Heart right ventricle (tissue), 16 donors: Measurements from ENCODE around the gene ZBTB9. TPM values are rescaled to one million over a fixed set of nuclear protein-coding genes. Genes with fewer than 3 reads are reported as not detected.

Source experiments
- ATAC-seq, 8 donors: fragments of 200-7000 bp; cut with Tn5 transposase; one replicate each; pipeline ENCODE4 v1.9.1; 2020; ENCODE audit warnings: mild to moderate bottlenecking in 8 of 8, moderate library complexity in 8 of 8, moderate number of reproducible peaks in 1 of 8
- DNase-seq, 2 donors: peaks; one replicate each; pipeline ENCODE4 v3.0.0-alpha.2; 2020
- H3K27ac ChIP-seq, 10 donors: fragments of 200-600 bp; sonication (generic) in 2 of 10; one replicate each; pipeline versions ENCODE4 v1.5.0 to v1.8.0; 2020 to 2022; ENCODE audit warnings: mild to moderate bottlenecking in 3 of 10
- H3K27me3 ChIP-seq, 7 donors: fragments of 200-600 bp; one replicate each; pipeline ENCODE4 v1.8.0; 2021 to 2022; ENCODE audit warnings: mild to moderate bottlenecking in 2 of 7
- H3K36me3 ChIP-seq, 9 donors: fragments of 200-600 bp; sonication (generic) in 1 of 9; one replicate each; pipeline versions ENCODE4 v1.5.0 to v1.8.0; 2020 to 2022; ENCODE audit warnings: mild to moderate bottlenecking in 2 of 9
- H3K4me1 ChIP-seq, 9 donors: fragments of 200-600 bp; sonication (generic) in 1 of 9; one replicate each; pipeline versions ENCODE4 v1.5.0 to v1.8.0; 2020 to 2022; ENCODE audit warnings: mild to moderate bottlenecking in 4 of 9
- H3K4me3 ChIP-seq, 10 donors: fragments of 200-600 bp; sonication (generic) in 2 of 10; one replicate each; pipeline versions ENCODE4 v1.5.0 to v1.8.0; 2020 to 2022; ENCODE audit warnings: mild to moderate bottlenecking in 7 of 10, moderate library complexity in 2 of 10
- H3K9me3 ChIP-seq, 11 donors: fragments of 200-600 bp in 10 of 11; sonication (generic) in 2 of 11; one replicate each; pipeline versions ENCODE4 v1.5.0 to v1.8.0; 2013 to 2022; ENCODE audit warnings: mild to moderate bottlenecking in 2 of 11, control low read depth in 1 of 11, moderate library complexity in 1 of 11
- WGBS, 2 donors: extraction: QIAGEN DNeasy Blood & Tissue Kit; methylation state at CpG; one replicate each; pipeline ENCODE4 v1.1.7; 2013; ENCODE audit warnings: inconsistent platforms in 1 of 2; 5-methylcytosine and 5-hydroxymethylcytosine counted together
- intact Hi-C, 10 donors: fragments of 100-400 bp; cut with DNase I; formaldehyde crosslinking; loops; one replicate each; pipeline versions ENCODE4 v1.11.1 to v1.14.2; 2022
- polyA plus RNA-seq, 2 donors: library from polyadenylated mRNA; stranded (reverse); fragments of 200-250 nt; gene quantifications; one replicate each; pipeline ENCODE4 v1.2.3, GENCODE V29; 2013
- total RNA-seq, 10 donors: library from RNA; stranded (reverse); fragmentation: NEBNext Ultra II Directional in 3 of 10; extraction: Animal tissue kit (Norgen Biotek cat#: 25700) in 3 of 10; gene quantifications; one replicate each; pipeline versions ENCODE4 v1.2.1 to v1.2.4, GENCODE V29; 2021 to 2023
- TF ChIP-seq, protein P1 (sequence below), 9 donors: fragments of 200-600 bp; sonication (generic) in 2 of 9; IDR thresholded peaks; one replicate each; pipeline versions ENCODE4 v1.5.0 to v1.8.0; 2021 to 2022; ENCODE audit warnings: antibody characterized with exemption in 9 of 9, mild to moderate bottlenecking in 5 of 9, moderate library complexity in 1 of 9
- donor health status: Arrhythmogenic right ventricular cardiomyopathy.
- donor health status: ischemic (EF 13 %, LVEDD 7.1; RV severe dilation, severe dysfunction).
- donor health status: healthy with polysubstance abuse.
- donor health status: DM: no; HTN: yes; CAD: no.
- donor health status: DM: no; HTN: no; CAD: no.
- donor health status: ischemic (EF 25% LVEDD 6.9; RV normal size, moderate dysfunction).
- donor health status: ischemic (EF 25% LVEDD 5.7; RV mildly dilated, moderate dysfunction).
- donor health status: healthy.
- donor health status: DM: yes; HTN: yes; CAD: no.
- donor health status: Ischemic cardiomyopathy.
- donor health status: ischemic (EF 35%, LVEDD 5.7; RV mildly dilated, moderate dysfunction).
- donor health status: nonischemic (EF 11% LVEDD 7.7; RV severe dilation, severe dysfunction).
- donor health status: DM: yes; HTN: yes; CAD: no.
- donor health status: PGD.
- donor health status: ischemic (EF 29% LVEDD 5.4; RV normal size, mild dysfunction).
- donor health status: nonischemic (EF 23%, LVEDD 6.1; RV moderate dilation, normal function).

The ZBTB9 gene
- total and polyA plus RNA-seq, 12 donors = 1.2 to 6.5 (median 4.8) TPM

DNA sequence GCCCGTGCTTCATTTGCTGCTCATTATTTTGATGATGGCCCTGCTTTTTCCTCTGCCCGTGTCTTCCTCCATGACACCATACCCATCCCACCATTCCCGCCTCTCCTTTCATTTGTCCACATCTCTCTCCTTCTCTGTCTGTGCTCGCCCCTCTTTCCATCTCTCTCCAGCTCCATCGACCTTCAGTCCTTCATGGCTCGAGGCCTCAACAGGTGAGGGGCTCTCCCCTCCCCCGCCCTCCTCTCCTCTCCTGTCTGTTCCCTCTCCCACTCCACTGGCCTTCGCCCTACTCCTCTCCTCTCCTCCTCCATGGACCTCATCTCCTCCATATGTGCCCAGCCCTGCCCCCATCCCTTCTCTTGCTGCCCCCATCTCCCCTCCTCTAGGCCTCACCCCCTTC lies 12.1 kb upstream of the ZBTB9 start:
- no peak overlapping the region for H3K4me3 ChIP-seq
- DNase-seq = no peak
- WGBS, 2 donors = 91 to 95% methylated on average over 8 of the region's 8 CpGs
- peaks cover 0 to 89% (median 6%) of the 10 kb centered on the region in 9 donors for H3K36me3 ChIP-seq
- no peaks in the 10 kb centered on the region for H3K9me3 ChIP-seq
- no peak for ATAC-seq
- no peaks in the 10 kb centered on the region for H3K27me3 ChIP-seq
- no peak overlapping the region for H3K27ac ChIP-seq
- peaks cover 0 to 20% (median 0%) of the 10 kb centered on the region in 9 donors for H3K4me1 ChIP-seq
- TF ChIP-seq, protein P1, sequence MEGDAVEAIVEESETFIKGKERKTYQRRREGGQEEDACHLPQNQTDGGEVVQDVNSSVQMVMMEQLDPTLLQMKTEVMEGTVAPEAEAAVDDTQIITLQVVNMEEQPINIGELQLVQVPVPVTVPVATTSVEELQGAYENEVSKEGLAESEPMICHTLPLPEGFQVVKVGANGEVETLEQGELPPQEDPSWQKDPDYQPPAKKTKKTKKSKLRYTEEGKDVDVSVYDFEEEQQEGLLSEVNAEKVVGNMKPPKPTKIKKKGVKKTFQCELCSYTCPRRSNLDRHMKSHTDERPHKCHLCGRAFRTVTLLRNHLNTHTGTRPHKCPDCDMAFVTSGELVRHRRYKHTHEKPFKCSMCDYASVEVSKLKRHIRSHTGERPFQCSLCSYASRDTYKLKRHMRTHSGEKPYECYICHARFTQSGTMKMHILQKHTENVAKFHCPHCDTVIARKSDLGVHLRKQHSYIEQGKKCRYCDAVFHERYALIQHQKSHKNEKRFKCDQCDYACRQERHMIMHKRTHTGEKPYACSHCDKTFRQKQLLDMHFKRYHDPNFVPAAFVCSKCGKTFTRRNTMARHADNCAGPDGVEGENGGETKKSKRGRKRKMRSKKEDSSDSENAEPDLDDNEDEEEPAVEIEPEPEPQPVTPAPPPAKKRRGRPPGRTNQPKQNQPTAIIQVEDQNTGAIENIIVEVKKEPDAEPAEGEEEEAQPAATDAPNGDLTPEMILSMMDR (IDR thresholded peaks at IDR 0.05) = no peak
- intact Hi-C loops = no loop called here

DNA sequence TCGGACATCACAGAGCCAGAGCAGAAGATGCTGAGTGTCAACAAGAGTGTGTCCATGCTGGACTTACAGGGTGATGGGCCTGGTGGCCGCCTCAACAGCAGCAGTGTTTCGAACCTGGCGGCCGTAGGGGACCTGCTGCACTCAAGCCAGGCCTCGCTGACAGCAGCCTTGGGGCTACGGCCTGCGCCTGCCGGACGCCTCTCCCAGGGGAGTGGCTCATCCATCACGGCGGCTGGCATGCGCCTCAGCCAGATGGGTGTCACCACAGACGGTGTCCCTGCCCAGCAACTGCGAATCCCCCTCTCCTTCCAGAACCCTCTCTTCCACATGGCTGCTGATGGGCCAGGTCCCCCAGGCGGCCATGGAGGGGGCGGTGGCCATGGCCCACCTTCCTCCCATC lies 11.4 kb upstream of the ZBTB9 start:
- Histone ChIP-seq H3K9me3 (no peaks in the 10 kb centered on the region), H3K4me1 (peaks cover 0 to 20% (median 0%) of the 10 kb centered on the region in 9 donors), H3K27me3 (no peaks in the 10 kb centered on the region), H3K4me3 (no peak overlapping the region), H3K27ac (no peak overlapping the region), H3K36me3 (peaks cover 0 to 89% (median 6%) of the 10 kb centered on the region in 9 donors)
- intact Hi-C loops = no loop called here
- TF ChIP-seq, protein P1 (IDR thresholded peaks at IDR 0.05) = no peak
- no peak for DNase-seq
- WGBS, 2 donors = 95 to 96% methylated on average over 17 of the region's 17 CpGs
- peak in 1 of 8 donors; percentile 4 for ATAC-seq

DNA sequence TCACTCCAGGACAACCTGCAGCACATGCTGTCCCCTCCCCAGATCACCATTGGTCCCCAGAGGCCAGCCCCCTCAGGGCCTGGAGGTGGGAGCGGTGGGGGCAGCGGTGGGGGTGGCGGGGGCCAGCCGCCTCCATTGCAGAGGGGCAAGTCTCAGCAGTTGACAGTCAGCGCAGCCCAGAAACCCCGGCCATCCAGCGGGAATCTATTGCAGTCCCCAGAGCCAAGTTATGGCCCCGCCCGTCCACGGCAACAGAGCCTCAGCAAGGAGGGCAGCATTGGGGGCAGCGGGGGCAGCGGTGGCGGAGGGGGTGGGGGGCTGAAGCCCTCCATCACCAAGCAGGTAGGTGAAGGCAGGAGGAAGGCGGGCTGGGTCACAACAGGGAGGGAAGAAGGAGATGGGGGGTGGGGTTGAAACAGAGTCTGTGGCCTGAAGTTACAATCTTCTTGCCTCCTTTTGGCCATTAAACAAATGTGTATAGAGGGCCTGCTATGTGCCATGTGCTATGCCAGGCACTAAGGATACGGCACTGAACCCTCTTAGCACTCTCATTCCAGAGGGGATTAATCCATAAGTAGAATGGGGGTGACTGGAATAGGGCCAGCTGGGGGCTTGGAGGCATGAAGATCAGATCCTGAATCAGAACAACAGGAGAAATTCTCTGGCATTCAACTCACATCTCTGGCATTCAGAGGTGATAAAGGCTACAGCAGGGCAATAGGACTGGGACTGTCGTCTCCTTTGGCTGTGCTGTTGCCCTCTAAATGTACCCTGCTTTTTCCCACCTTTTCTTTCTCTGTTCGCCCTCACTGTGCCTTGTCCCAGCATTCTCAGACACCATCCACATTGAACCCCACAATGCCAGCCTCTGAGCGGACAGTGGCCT lies 10.5 kb upstream of the ZBTB9 start:
- TF ChIP-seq, protein P1 (IDR thresholded peaks at IDR 0.05) = no peak
- intact Hi-C loops = no loop called here
- H3K36me3 ChIP-seq = peaks cover 0 to 89% (median 6%) of the 10 kb centered on the region in 9 donors
- H3K27ac ChIP-seq = no peak overlapping the region
- ATAC-seq (no peak), DNase-seq (no peak)
- H3K4me1 ChIP-seq = peaks cover 0 to 20% (median 0%) of the 10 kb centered on the region in 9 donors
- H3K4me3 ChIP-seq = no peak overlapping the region
- H3K9me3 ChIP-seq = no peaks in the 10 kb centered on the region
- no peaks in the 10 kb centered on the region for H3K27me3 ChIP-seq
- 87 to 88% methylated on average over 18 of the region's 18 CpGs for WGBS, 2 donors

DNA sequence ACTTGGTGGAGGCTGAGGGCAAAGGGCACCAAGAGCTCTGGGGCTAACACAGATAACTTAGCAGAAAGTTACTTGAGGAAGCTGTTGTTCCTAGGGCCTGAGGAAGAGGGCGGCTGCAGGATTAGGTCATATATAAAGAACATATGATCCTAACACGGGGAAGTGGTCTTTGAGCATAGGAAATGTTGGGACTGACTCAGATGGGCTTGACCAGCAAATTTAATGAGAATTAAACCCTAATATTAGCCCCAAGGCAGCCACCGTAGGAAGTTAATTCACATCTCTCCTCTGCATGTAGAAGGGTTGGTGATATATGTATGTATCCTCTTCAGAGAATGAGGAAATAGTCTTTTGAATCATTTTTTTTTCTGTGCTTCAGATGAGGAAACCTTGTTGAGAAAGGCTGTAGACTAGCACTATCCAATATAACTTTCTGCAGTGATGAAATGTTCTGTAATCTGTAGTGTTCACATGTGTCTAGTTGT lies 9.2 kb upstream of the ZBTB9 start:
- intact Hi-C loops = no loop called here
- peaks cover 0 to 30% (median 0%) of the 10 kb centered on the region in 9 donors for H3K4me1 ChIP-seq
- DNase-seq = no peak
- H3K27ac ChIP-seq = peak overlapping the region in 1 of 10 donors; percentile 58
- no peaks in the 10 kb centered on the region for H3K9me3 ChIP-seq
- no peak for ATAC-seq
- TF ChIP-seq, protein P1 (IDR thresholded peaks at IDR 0.05) = no peak
- no peak overlapping the region for H3K4me3 ChIP-seq
- no peaks in the 10 kb centered on the region for H3K27me3 ChIP-seq
- 68 to 82% methylated on average over 3 of the region's 3 CpGs for WGBS, 2 donors
- peaks cover 0 to 88% (median 6%) of the 10 kb centered on the region in 9 donors for H3K36me3 ChIP-seq
